ENCODE data around the gene RIMS3.
"Not testable (repeated sequence)": the region's sequence is repeated elsewhere in the genome, so short reads cannot be mapped to it uniquely, and the experiment has no call there.

The RIMS3 gene

DNA sequence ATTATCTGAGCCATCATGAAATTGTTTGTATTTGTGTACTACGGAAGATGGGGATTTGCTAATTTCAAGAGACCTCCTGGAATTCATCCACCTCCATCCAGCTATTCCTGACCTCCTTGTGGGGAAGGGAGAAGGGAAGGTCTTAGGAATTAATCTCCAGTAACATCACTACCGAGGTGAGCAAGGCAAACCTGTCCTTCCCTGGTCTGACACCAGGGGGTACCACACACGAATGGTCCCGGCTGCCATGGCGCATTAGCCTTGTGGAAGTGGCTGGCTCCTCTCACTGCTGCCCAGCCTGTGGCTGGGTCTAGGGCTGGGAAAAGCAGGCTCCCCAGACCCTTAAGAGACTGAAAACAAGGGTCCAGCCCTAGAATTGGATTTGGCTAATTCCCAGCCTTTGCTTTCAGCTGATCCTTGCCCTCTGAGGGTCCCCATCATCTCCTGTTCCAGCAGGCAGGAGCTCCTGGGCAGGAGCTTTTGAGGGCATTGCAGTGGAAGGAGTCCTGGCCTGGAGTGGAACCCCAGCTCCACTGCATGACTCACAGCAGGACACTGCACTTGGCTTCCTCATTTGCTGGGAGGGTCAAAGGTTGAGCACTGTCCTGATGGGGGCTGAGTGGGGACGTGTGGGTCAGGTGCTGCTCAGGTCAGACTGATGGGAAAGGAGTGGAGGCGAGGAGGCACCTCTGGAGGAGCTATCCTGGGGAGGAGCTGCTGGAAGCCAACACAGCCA is 34.8 kb downstream of the RIMS3 start:
- H3K27ac ChIP-seq (ENCODE audit: insufficient read depth, low read depth, low read length, poor library complexity, severe bottlenecking): no peak overlapping the region
- no peak overlapping the region for H3K4me3 ChIP-seq (ENCODE audit: insufficient read depth, low read depth, low read length)
- no peaks in the 10 kb centered on the region for H3K27me3 ChIP-seq (ENCODE audit: control insufficient read depth, insufficient read depth, low read length, poor library complexity, severe bottlenecking)
- no peaks in the 10 kb centered on the region for H3K9me3 ChIP-seq (ENCODE audit: control insufficient read depth, low read length)
- H3K4me1 ChIP-seq (ENCODE audit: control insufficient read depth, insufficient read depth, low read length): no peaks in the 10 kb centered on the region
- WGBS, 2 experiments: 53 to 58% methylated on average over 6 to 7 of the region's 7 CpGs
- H3K36me3 ChIP-seq (ENCODE audit: control insufficient read depth, insufficient read depth, low read length): no peaks in the 10 kb centered on the region

DNA sequence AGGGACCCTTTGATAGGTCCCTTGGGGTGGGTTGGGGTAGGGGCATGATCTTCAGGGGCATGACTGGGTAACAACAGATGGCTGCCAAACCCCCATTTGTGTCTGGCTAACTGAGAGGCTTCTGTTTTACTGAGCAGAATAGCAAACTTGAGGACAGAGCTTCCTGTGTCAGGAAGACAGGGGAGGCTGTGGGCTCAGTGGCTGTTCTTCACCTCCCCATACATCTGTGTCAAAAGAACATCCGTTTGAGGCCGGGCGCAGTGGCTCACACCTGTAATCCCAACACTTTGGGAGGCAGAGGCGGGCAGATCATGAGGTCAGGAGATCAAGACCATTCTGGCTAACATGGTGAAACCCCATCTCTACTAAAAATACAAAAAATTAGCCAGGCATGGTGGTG is 35.9 kb downstream of the RIMS3 start:
- H3K36me3 ChIP-seq (ENCODE audit: control insufficient read depth, insufficient read depth, low read length); H3K4me1 ChIP-seq (ENCODE audit: control insufficient read depth, insufficient read depth, low read length); H3K27me3 ChIP-seq (ENCODE audit: control insufficient read depth, insufficient read depth, low read length, poor library complexity, severe bottlenecking); H3K9me3 ChIP-seq (ENCODE audit: control insufficient read depth, low read length); H3K4me3 ChIP-seq (ENCODE audit: insufficient read depth, low read depth, low read length); H3K27ac ChIP-seq (ENCODE audit: insufficient read depth, low read depth, low read length, poor library complexity, severe bottlenecking): not testable (repeated sequence)
- WGBS, 2 experiments: 93 to 98% methylated on average over 4 of the region's 4 CpGs

DNA sequence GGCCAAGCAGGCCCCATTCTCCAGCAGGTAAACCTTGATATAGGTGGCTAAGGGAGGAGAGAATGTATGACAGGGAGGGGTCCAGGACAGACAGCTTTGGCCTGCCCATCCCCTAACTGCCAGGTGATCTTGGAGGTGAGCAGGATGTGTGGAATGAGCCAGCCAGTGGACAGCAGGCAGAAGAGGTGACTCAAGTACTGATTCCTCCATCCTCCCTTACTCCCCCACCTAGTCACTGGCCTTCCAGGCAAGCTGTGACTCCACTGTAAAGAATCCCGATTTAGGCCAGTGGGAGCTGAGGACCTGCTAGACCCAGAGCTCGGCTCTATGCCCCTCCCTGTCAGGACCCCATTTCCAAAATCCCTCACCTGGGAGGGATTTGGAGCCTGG is 36.6 kb downstream of the RIMS3 start:
- Histone ChIP-seq H3K4me1 (ENCODE audit: control insufficient read depth, insufficient read depth, low read length) (no peaks in the 10 kb centered on the region), H3K4me3 (ENCODE audit: insufficient read depth, low read depth, low read length) (no peak overlapping the region), H3K27me3 (ENCODE audit: control insufficient read depth, insufficient read depth, low read length, poor library complexity, severe bottlenecking) (no peaks in the 10 kb centered on the region), H3K36me3 (ENCODE audit: control insufficient read depth, insufficient read depth, low read length) (no peaks in the 10 kb centered on the region), H3K9me3 (ENCODE audit: control insufficient read depth, low read length) (no peaks in the 10 kb centered on the region), H3K27ac (ENCODE audit: insufficient read depth, low read depth, low read length, poor library complexity, severe bottlenecking) (no peak overlapping the region)
- 91 to 96% methylated on average over 2 of the region's 2 CpGs for WGBS, 2 experiments

DNA sequence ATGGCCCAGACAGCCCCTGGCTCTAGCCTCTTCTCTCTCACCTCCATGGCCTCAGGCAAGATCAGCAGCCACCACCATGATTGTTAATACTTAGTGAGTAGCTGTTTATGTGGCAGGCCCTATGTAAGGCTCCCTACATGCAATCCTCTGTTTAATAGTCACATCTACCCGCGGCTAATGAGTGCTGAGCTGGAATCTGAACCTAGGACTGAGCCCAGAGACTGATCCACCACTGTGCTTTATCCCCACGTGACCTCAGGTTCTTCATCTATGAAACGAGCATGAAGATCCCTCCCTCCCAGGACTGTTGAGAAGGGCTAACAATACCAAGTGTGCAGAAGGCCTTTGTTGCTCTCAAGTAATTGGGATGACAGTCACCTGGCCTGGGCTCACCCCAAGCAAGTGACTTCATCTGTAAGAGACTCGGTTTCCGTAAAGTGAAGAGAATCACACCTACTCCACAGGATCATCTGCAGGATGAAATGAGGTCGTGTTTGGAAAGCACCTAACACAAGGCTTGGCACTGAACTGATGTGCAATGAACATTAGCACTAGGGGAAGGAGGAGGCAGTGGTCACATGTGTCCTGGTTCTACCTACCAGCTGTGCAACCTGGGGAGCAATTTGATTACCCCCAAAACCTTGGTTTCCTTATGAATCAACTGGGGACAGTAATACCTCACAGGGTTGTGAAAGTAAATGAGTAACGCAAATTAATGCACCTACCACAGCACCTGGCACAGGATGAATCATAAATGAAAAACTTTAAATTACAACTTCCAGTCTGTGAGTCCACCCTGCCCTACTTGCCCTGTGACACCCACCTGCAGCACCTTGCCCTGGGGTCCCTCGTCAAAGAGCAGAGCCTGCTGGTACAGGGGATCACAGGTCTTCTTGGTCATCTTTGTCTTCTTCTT is 37.2 kb downstream of the RIMS3 start:
- H3K27me3 ChIP-seq (ENCODE audit: control insufficient read depth, insufficient read depth, low read length, poor library complexity, severe bottlenecking): no peaks in the 10 kb centered on the region
- H3K4me1 ChIP-seq (ENCODE audit: control insufficient read depth, insufficient read depth, low read length): peaks cover 3% of the 10 kb centered on the region
- no peak overlapping the region for H3K27ac ChIP-seq (ENCODE audit: insufficient read depth, low read depth, low read length, poor library complexity, severe bottlenecking)
- 80 to 81% methylated on average over 9 of the region's 9 CpGs for WGBS, 2 experiments
- no peaks in the 10 kb centered on the region for H3K9me3 ChIP-seq (ENCODE audit: control insufficient read depth, low read length)
- no peak overlapping the region for H3K4me3 ChIP-seq (ENCODE audit: insufficient read depth, low read depth, low read length)
- H3K36me3 ChIP-seq (ENCODE audit: control insufficient read depth, insufficient read depth, low read length): no peaks in the 10 kb centered on the region

GRCh38 chr1:40626383-40626770 is 39.1 kb downstream of the RIMS3 start:
- Histone ChIP-seq H3K9me3 (ENCODE audit: control insufficient read depth, low read length) (no peaks in the 10 kb centered on the region), H3K27ac (ENCODE audit: insufficient read depth, low read depth, low read length, poor library complexity, severe bottlenecking) (no peak overlapping the region), H3K36me3 (ENCODE audit: control insufficient read depth, insufficient read depth, low read length) (no peaks in the 10 kb centered on the region), H3K4me1 (ENCODE audit: control insufficient read depth, insufficient read depth, low read length) (peaks cover 4% of the 10 kb centered on the region), H3K4me3 (ENCODE audit: insufficient read depth, low read depth, low read length) (no peak overlapping the region), H3K27me3 (ENCODE audit: control insufficient read depth, insufficient read depth, low read length, poor library complexity, severe bottlenecking) (no peaks in the 10 kb centered on the region)
- WGBS, 2 experiments: 91 to 96% methylated on average over 10 of the region's 10 CpGs

DNA sequence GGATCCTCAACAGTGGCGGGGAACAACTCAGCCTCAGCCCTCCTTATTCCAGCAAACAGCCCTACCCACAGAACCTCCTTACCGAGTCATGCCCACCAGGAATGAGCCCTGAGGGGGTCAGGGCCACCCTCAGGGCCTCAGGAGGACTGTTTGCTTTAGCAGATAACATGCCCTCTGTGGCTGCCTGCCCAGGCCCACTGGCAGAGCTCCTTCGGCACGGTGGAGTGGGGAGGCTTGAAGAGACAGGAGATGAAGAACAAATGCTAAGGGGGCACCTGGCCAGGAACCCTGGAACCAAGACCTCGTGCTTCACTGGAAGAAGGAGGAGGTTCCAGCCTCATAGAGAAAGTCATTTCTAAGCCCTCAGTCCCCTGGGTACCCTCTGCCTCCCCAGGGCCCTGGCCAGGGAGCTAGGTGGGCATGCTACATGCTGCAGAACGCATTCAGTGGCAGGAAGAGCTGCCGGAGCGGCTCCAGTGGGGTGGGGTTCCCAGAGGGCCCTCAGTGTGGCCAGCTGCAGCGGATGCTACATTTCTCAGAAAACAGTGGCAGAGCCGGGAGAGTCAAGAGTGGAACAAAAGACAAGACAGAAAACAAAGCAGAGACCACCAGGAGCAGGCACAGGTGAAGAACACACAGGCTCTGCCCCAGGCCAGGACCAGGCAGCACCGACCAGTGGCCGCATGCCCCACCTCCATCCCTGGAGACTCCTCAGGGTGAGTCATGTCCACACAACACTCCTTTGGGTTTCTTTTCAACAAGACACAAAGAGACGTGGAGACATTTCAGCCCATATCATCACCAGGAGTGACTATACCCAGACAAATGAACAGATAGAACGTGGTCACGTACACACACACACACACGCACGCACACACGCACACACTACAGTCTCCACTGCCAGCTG is 39.8 kb downstream of the RIMS3 start:
- peaks cover 4% of the 10 kb centered on the region for H3K4me1 ChIP-seq (ENCODE audit: control insufficient read depth, insufficient read depth, low read length)
- H3K9me3 ChIP-seq (ENCODE audit: control insufficient read depth, low read length): no peaks in the 10 kb centered on the region
- no peak overlapping the region for H3K27ac ChIP-seq (ENCODE audit: insufficient read depth, low read depth, low read length, poor library complexity, severe bottlenecking)
- 93 to 94% methylated on average over 18 of the region's 18 CpGs for WGBS, 2 experiments
- no peak overlapping the region for H3K4me3 ChIP-seq (ENCODE audit: insufficient read depth, low read depth, low read length)
- no peaks in the 10 kb centered on the region for H3K27me3 ChIP-seq (ENCODE audit: control insufficient read depth, insufficient read depth, low read length, poor library complexity, severe bottlenecking)
- H3K36me3 ChIP-seq (ENCODE audit: control insufficient read depth, insufficient read depth, low read length): no peaks in the 10 kb centered on the region

DNA sequence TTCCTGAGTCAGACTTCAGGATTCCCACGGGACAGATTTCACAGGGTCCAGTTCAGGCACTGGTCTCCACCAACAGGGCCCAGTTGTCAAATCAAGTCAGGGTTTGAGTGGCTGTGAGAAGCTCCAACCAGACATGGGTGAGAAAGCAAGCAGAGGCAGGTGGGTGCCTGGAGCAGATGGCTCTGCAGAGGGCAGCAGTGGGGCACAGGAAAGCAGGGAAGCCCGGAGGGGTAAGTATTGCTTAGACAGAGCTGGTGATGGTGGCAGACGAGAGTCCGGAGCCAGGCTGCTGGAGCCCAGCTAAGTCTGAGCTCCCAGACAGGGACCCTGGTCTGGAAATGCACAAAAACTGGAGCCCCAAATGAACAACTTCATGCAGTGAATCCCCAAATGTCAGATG is 40.4 kb downstream of the RIMS3 start:
- 82 to 87% methylated on average over 4 of the region's 4 CpGs for WGBS, 2 experiments
- H3K36me3 ChIP-seq (ENCODE audit: control insufficient read depth, insufficient read depth, low read length): no peaks in the 10 kb centered on the region
- H3K9me3 ChIP-seq (ENCODE audit: control insufficient read depth, low read length): no peaks in the 10 kb centered on the region
- H3K27me3 ChIP-seq (ENCODE audit: control insufficient read depth, insufficient read depth, low read length, poor library complexity, severe bottlenecking): no peaks in the 10 kb centered on the region
- peaks cover 4% of the 10 kb centered on the region for H3K4me1 ChIP-seq (ENCODE audit: control insufficient read depth, insufficient read depth, low read length)
- H3K27ac ChIP-seq (ENCODE audit: insufficient read depth, low read depth, low read length, poor library complexity, severe bottlenecking): no peak overlapping the region
- H3K4me3 ChIP-seq (ENCODE audit: insufficient read depth, low read depth, low read length): no peak overlapping the region

GRCh38 chr1:40622936-40623629 is 42.4 kb downstream of the RIMS3 start:
- 81 to 83% methylated on average over 4 of the region's 4 CpGs for WGBS, 2 experiments
- no peaks in the 10 kb centered on the region for H3K36me3 ChIP-seq (ENCODE audit: control insufficient read depth, insufficient read depth, low read length)

DNA sequence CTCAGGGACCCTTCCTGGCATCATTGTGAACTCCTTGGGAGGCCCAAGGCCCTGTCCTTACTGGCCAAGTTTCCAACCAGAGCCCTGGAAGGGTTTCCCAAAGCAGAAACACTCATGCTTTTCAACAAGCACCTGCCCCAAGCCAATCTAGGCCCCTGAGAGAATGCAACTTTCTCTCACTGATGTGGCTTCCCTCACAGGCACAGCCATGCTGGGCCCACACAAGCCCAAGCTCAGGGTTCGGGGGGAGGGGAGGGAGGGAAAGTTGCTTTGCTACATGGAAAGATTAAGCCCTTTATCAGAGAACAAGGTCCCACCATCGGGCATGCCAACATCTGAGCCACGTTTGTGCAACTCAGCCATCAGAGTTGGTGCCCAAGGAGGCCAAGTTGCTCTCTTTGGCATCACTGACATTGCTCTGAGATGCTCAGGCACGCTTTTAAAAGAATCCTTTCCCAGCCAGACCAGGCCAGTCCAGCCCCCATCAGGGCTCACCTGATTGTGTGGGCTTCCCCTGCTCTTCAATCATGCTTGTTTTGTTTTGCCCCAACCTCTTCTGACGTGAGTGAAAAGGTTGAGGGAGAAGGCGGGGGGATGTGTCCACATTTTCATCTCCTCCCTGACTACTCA is 43.5 kb downstream of the RIMS3 start:
- peaks cover 4% of the 10 kb centered on the region for H3K4me1 ChIP-seq (ENCODE audit: control insufficient read depth, insufficient read depth, low read length)
- no peaks in the 10 kb centered on the region for H3K36me3 ChIP-seq (ENCODE audit: control insufficient read depth, insufficient read depth, low read length)
- H3K9me3 ChIP-seq (ENCODE audit: control insufficient read depth, low read length): no peaks in the 10 kb centered on the region
- H3K4me3 ChIP-seq (ENCODE audit: insufficient read depth, low read depth, low read length): no peak overlapping the region
- H3K27me3 ChIP-seq (ENCODE audit: control insufficient read depth, insufficient read depth, low read length, poor library complexity, severe bottlenecking): no peaks in the 10 kb centered on the region
- no peak overlapping the region for H3K27ac ChIP-seq (ENCODE audit: insufficient read depth, low read depth, low read length, poor library complexity, severe bottlenecking)
- WGBS, 2 experiments: 87 to 88% methylated on average over 5 to 6 of the region's 6 CpGs

More at GRCh38 chr1:40622936-40623629, 42.4 kb downstream of the RIMS3 start:
- Histone ChIP-seq H3K27me3 (ENCODE audit: control insufficient read depth, insufficient read depth, low read length, poor library complexity, severe bottlenecking) (no peaks in the 10 kb centered on the region), H3K4me1 (ENCODE audit: control insufficient read depth, insufficient read depth, low read length) (peaks cover 4% of the 10 kb centered on the region), H3K27ac (ENCODE audit: insufficient read depth, low read depth, low read length, poor library complexity, severe bottlenecking) (no peak overlapping the region), H3K9me3 (ENCODE audit: control insufficient read depth, low read length) (no peaks in the 10 kb centered on the region), H3K4me3 (ENCODE audit: insufficient read depth, low read depth, low read length) (no peak overlapping the region)
